Measurements from ENCODE around the gene RAB17. TPM values are rescaled to one million over a fixed set of nuclear protein-coding genes. Genes with fewer than 3 reads are reported as not detected.

Gene RAB17
- total and polyA plus RNA-seq, 2 of the 4 experiments (the other 2 are of a cell fraction) = 0.41 TPM; not detected in 1

- H3K4ac ChIP-seq (ENCODE audit: low read depth, low read length) = 0 out of 2 replicates have a peak overlapping the region, but pooled peaks have one; percentile 21
- no peak overlapping the region for H3K4me3 ChIP-seq (ENCODE audit: insufficient read depth, low read depth, low read length)
- no peaks in the 10 kb centered on the region for H4K20me1 ChIP-seq (ENCODE audit: insufficient read depth, low read length)
- H3K56ac ChIP-seq (ENCODE audit: extremely low read depth, insufficient read depth, low read length) = no peak overlapping the region
- no peak overlapping the region for H2BK5ac ChIP-seq (ENCODE audit: low read depth, low read length, poor library complexity, severe bottlenecking)
- H3K18ac ChIP-seq (ENCODE audit: low read depth, low read length) = no peak overlapping the region
- no peaks in the 10 kb centered on the region for H3K9me3 ChIP-seq (ENCODE audit: control insufficient read depth, insufficient read depth, low read length)
- no peak overlapping the region; the same call in 2 of the 3 replicates for H2BK15ac ChIP-seq (ENCODE audit: low read depth, low read length)
- H3K4me2 ChIP-seq (ENCODE audit: low read depth, low read length) = no peak overlapping the region
- no peak overlapping the region for H3K9ac ChIP-seq (ENCODE audit: low read depth, low read length)
- H3K14ac ChIP-seq (replicated peaks; ENCODE audit: low read depth, low read length) = no peak overlapping the region
- WGBS, 2 experiments (ENCODE audit: extremely low coverage in 2 of 2, insufficient read length in 1 of 2) = 94% methylated on average over 2 of the region's 7 CpGs; no CpG with 5 or more reads in 1 of the 2 experiments
- H3K4me1 ChIP-seq (ENCODE audit: control insufficient read depth, insufficient read depth, low read length) = peaks cover 7% of the 10 kb centered on the region
- intact Hi-C loops (cut with micrococcal nuclease) (loop anchor here (5.0 kb wide), 1 partner anchor 140 kb away; no protein-coding TSS in a partner anchor), in situ Hi-C loops (cut with MboI; ENCODE audit: low sequenced_read_pairs) (no loop called here), dilution Hi-C loops (cut with HindIII; ENCODE audit: low sequenced_read_pairs, unreplicated experiment) (no loop called here)
- no peaks in the 10 kb centered on the region for H3K27me3 ChIP-seq (ENCODE audit: control insufficient read depth, insufficient read depth, low read length)
- no peak for TF ChIP-seq FOS (IDR thresholded peaks at IDR 0.05; ENCODE audit: low read depth, low read length)
- TF ChIP-seq SMC3 (IDR thresholded peaks at IDR 0.05; ENCODE audit: low read depth, low read length) = no peak
- TF ChIP-seq MAZ (IDR thresholded peaks at IDR 0.05; ENCODE audit: borderline replicate concordance, low read depth, low read length) = no peak
- no peak for TF ChIP-seq BHLHE40 (IDR thresholded peaks at IDR 0.05; ENCODE audit: low read depth, low read length)
- no peak for TF ChIP-seq MAFK (IDR thresholded peaks at IDR 0.05; ENCODE audit: low read depth, low read length)
- no peak for TF ChIP-seq CHD1 (IDR thresholded peaks at IDR 0.05; ENCODE audit: low read depth, low read length)
- no peak for TF ChIP-seq USF2 (IDR thresholded peaks at IDR 0.05; ENCODE audit: low read depth, low read length)
- TF ChIP-seq RCOR1 (IDR thresholded peaks at IDR 0.05; ENCODE audit: insufficient replicate concordance, low read length) = no peak
- TF ChIP-seq MXI1 (IDR thresholded peaks at IDR 0.05; ENCODE audit: borderline replicate concordance, low read depth, low read length) = no peak
- TF ChIP-seq NFE2L2 (IDR thresholded peaks at IDR 0.05; ENCODE audit: low read depth, low read length) = no peak
- TF ChIP-seq, protein P1, sequence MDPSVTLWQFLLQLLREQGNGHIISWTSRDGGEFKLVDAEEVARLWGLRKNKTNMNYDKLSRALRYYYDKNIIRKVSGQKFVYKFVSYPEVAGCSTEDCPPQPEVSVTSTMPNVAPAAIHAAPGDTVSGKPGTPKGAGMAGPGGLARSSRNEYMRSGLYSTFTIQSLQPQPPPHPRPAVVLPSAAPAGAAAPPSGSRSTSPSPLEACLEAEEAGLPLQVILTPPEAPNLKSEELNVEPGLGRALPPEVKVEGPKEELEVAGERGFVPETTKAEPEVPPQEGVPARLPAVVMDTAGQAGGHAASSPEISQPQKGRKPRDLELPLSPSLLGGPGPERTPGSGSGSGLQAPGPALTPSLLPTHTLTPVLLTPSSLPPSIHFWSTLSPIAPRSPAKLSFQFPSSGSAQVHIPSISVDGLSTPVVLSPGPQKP (IDR thresholded peaks at IDR 0.05; ENCODE audit: borderline replicate concordance, low read depth, low read length) = no peak
- no peak overlapping the region for H3K23ac ChIP-seq (ENCODE audit: low read depth, low read length)
- ChIA-PET POLR2A (ENCODE audit: unreplicated experiment) (no interaction called here), CTCF (interaction anchor here (2.1 kb wide), 1 partner anchor 14 kb away, joined by 7 read pairs; no protein-coding TSS in a partner anchor)
- no peak overlapping the region for H4K8ac ChIP-seq (ENCODE audit: low read depth in 2 of 2, low read length in 2 of 2)
- H4K91ac ChIP-seq (ENCODE audit: insufficient read depth, low read depth, low read length) = no peak overlapping the region
- H3K27ac ChIP-seq (ENCODE audit: insufficient read depth, low read length) = no peak overlapping the region
- no peaks in the 10 kb centered on the region for H3K36me3 ChIP-seq (ENCODE audit: control insufficient read depth, insufficient read depth, low read length)
- BruUV-seq (replicated peaks) = no TSS peak
- 0 out of 2 replicates have a peak overlapping the region, but pooled peaks have one; percentile 3 for H2BK120ac ChIP-seq (ENCODE audit: low read depth, low read length)
- peaks cover 9% of the 10 kb centered on the region; the same call in 1 of the 2 replicates for H3K9me1 ChIP-seq (ENCODE audit: insufficient read depth, low read length)
- H2AK9ac ChIP-seq (replicated peaks; ENCODE audit: low read depth, low read length, poor library complexity) = no peak overlapping the region
- no peak for ATAC-seq (ENCODE audit: low read depth)
- peak overlapping the region; percentile 11; the same call in 1 of the 2 replicates for H2AK5ac ChIP-seq (ENCODE audit: low read depth, low read length)
- H2BK20ac ChIP-seq (ENCODE audit: low read depth, low read length) = no peak overlapping the region
- no peak overlapping the region for H4K5ac ChIP-seq (ENCODE audit: low read depth, low read length)
- H3K79me1 ChIP-seq (ENCODE audit: low read depth in 1 of 2, low read length in 2 of 2) = no peaks in the 10 kb centered on the region
- DNase-seq = no peak
- H2AFZ ChIP-seq (replicated peaks; ENCODE audit: low read length, poor library complexity) = no peak overlapping the region
These were observed 11.9 kb upstream of the RAB17 start for GRCh38 chr2:237602409-237602808.

All from IMR-90 (cell line).